Activated CD8-positive, alpha-beta memory T cell treated with anti-CD3 and anti-CD28 coated beads, Interleukin-2, amount 50 U/mL, for 48 hours (primary cell): ENCODE data around the gene MAP3K7.
"Not testable (repeated sequence)": the region's sequence is repeated elsewhere in the genome, so short reads cannot be mapped to it uniquely, and the experiment has no call there.

ENCODE experiments used
- DNase-seq: peaks from one replicate; pipeline ENCODE4 v3.0.0-alpha.2; 2020

The MAP3K7 gene

DNA sequence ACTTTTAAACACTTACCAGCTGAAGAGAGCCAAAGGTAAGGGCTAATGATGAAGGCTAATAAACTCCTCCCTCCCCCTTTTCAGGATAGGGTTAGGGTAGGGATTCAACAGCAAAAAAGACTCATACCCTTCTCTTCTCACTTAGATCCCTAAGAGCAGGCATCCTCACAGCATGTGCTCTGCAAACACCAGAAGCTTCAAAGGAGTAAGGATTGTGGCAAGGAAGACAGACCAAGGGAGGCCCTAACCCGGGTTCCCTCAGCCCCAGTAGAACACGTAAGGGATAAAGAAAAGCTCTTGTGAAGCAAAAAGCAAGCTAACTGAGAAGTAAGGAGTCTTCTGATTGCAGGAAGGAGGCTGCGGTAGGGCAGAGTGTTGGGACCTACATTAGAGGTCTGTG, 11.6 kb downstream of the MAP3K7 start:
- DNase-seq: no peak

DNA sequence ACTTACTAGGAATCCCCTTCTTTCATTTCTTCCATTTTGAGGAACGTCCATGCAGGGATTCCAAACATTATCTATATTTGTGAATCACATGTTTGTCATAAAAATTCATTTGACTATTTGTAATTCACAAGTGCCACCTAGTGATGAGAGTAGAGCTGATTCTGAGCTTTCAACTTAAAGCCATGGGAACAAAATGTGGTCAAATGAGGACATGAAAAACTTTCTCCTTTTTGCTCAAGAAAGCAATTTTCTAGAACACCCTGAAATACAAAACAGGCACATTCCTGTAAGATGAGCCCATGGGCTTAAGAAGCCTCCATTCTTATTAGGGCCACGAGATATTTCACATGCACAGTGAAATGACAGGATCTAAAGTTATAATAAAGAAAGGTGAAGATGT, 12.3 kb downstream of the MAP3K7 start:
- DNase-seq: no peak

DNA sequence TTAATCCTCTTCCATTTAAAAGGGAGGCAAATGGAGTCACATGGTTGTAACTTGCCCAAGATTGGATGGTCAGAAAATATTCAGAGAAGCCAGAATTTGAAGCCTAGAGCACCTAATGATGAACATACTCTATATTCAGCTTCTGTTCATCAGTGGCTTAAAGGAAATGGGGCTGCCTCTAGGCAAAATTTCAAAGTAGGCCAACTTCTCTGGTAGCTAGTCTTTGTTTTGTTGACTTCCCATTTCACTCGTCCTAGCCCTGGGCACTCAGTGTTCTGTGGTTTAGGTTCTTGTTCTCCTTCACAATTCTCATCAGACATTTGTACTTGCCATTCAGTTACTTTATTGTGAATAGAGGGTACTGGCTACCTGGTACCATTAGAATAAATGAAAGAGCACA, 13.2 kb downstream of the MAP3K7 start:
- no peak for DNase-seq

DNA sequence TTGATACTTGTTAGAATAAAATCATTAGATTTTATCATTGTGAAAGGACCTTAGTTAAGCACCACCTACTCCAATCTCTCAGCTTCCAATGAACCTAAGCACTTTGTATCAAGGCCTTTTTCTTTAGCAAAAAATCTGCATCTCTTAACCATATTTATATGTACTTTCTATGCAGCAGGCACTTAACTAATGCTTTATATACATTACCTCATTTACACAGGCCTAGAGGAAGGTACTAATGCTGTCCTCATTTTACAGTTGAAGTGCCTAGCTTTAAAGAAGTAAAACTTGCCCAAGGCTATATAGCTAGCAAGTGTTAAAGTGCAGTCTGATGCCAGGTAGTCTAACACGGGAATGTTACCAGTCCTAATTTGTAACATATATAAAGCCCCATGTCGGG, 14.0 kb downstream of the MAP3K7 start:
- no peak for DNase-seq

DNA sequence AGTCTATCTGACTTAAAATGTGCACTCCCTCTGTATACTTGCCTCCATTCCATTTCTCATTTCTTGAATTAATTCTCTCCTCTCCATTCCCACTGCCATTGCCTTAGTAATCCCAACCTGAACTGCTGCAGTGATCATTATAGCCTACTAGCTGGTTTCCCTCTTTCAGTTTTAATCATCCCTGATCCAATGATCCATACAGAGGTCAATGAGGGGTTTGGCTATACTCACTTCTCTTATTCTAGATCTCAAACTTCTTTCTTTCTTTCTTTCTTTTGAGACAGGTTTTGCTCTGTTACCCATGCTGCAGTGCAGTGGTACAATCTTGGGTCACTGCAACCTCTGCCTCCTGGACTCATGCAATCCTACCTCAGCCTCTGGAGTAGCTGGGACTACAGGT, 17.6 kb downstream of the MAP3K7 start:
- DNase-seq: no peak

DNA sequence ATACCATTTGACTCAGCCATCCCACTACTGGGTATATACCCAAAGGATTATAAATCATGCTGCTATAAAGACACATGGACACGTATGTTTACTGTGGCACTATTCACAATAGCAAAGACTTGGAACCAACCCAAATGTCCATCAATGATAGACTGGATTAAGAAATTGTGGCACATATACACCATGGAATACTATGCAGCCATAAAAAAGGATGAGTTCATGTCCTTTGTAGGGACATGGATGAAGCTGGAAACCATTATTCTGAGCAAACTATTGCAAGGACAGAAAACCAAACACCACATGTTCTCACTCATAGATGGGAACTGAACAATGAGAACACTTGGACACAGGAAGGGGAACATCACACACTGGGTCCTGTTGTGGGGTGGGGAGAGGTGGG, 19.2 kb downstream of the MAP3K7 start:
- not testable (repeated sequence) for DNase-seq

DNA sequence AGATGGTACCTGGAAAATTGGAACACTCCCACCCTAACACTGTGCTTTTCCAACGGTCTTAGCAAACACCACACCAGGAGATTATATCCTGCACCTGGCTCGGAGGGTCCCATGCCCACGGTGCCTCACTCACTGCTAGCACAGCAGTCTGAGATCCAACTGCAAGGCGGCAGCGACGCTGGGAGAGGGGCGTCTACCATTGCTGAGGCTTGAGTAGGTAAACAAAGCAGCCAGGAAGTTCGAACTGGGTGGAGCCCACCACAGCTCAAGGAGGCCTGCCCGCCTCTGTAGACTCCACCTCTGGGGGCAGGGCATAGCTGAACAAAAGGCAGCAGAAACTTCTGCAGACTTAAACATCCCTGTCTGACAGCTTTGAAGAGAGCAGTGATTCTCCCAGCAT, 24.5 kb downstream of the MAP3K7 start:
- not testable (repeated sequence) for DNase-seq

DNA sequence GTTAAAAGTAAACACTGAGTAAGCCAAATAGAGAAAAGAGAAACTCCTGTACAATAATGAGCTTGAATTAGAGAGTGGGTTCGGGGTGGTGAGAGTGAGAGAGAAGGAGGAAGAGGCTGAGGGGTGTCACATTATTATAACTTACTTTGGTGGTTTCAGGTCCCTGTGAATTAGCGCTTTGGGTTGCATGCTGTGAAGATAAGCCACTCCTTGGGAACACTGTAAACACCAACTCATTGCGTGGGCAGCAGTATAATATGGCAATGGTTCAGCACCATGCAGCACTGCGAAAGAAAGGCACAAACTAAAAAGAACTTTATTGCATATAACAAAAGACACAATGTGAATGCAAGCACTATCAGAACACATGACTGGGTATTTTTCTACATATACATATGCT, 26.9 kb downstream of the MAP3K7 start:
- DNase-seq: no peak

DNA sequence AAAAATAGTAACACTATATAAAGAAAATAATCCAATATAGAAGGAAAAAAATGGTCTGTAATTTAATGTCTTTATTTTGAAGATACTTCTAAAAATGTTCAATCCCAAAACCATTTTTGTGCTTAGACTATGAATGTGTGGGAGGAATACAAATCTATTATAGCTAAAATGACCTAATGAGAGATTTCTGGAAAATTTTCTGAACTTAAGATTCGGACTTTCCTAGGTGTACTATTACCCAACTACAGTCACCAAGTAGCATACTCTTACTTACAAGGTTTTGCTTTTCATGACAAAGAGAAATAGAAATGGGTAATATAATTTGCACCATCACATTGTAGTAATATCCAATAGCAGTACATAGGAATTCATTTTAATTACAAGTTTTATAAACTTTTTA, 29.9 kb downstream of the MAP3K7 start:
- DNase-seq: no peak

DNA sequence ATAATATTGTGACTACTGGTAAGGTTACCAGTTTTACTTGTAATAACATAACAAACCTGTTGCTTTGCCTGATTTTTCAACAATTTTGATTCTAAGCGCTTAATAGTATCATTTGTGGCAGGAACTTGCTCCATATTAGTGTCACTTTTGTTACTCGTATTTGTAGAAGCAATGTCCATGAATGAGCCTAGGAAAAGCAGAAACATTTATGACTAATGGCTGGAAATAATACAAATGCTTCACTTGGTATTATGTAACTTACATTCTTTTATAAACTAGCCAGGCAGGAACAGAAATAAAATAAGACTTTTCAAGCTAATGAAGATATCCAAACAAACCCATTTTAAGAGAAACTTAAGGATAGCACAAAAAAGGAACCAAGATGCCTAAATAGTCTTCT, 38.9 kb downstream of the MAP3K7 start:
- DNase-seq: no peak

DNA sequence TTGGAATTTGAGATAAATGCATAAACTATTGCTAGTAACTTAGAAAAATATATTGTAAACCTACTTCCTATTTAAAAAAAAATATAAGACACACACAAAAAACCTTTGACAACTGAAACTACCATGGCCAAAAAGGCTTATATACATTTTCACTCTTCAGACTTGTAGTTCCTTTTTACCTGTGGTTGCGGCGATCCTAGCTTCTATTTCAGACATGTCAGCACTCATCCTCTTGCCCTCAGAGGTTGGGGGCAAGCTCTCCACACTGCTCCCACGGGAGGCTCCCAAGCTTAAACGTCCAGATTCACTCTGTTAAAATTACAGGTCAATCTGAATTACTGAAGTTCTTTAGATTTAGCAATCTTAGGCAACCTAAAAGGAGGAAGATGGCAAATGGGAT, 39.8 kb downstream of the MAP3K7 start:
- no peak for DNase-seq

DNA sequence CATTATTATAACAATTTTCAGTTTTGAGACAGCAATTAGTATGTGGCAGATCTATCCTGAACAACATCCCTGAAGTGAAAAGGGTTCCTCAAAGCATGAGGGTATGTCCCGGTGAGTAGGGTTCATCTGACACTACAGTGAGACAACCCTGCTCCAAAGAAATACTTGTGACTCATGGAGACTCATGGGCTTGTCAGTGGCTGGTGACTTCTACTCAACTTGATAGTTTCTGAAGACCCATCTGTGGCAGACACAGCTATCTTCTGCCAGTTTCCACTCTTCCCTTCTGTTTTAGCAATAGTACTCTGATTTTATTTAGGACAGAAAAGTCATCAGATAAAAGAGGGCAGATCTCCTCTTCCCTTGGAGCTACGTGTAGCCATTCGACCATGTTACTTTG, 41.4 kb downstream of the MAP3K7 start:
- DNase-seq: no peak

DNA sequence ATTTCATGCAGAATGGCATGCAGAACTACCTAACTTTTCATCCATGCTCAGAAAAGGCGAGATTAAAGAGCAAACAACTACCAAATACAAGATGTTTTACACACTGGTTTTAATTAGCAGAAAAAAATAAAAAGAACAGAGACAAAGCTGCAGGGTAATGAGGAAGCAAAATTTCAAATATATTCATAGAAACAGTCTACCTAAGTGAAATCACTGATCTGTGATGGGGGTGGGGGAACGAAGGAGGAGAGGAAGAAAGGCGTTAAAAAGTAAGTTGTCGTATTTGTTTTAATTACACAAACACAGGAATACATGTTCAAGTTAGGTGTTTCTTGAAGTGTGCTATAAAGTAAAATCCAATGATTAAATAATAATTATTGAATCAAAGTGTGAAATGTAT, 42.1 kb downstream of the MAP3K7 start:
- no peak for DNase-seq

DNA sequence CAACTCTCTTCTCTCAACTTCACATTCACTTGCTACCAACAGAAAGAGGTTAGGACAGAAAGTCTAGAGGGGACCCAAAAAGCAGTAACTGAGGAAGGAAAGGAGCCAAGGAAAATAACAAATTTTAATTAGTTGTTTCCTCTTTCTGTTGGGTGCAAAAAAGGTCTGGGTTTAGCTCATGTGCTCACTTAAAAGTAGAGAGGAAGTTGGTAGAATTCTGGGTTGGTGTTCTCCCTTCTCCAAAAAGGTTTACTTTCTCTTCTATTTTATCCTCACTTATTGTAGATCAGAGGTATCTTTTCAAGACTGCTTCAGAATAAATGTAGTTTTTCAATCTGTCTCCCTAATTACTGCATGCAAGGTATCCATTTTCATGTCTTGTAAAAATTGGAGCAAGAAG, 42.8 kb downstream of the MAP3K7 start:
- DNase-seq: no peak

DNA sequence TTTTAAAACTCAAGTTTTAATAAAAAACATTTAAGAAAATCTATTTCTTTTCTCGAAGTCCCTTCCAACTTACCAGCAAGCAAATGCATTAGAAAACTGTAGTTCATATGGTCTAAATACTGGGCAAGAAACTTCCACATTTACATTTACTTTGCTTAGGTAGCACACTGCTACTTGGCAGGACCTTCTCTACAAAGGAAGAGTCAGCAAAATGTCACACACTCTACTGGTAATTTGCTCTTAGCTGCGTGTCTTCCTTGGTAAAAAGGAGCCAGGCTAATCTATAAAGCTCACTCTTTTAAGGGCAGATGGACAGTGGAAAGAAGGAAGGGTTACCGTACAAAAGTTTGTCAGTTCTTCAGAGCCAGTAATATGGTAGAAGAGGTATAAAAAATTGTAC, 45.7 kb downstream of the MAP3K7 start:
- DNase-seq: no peak

DNA sequence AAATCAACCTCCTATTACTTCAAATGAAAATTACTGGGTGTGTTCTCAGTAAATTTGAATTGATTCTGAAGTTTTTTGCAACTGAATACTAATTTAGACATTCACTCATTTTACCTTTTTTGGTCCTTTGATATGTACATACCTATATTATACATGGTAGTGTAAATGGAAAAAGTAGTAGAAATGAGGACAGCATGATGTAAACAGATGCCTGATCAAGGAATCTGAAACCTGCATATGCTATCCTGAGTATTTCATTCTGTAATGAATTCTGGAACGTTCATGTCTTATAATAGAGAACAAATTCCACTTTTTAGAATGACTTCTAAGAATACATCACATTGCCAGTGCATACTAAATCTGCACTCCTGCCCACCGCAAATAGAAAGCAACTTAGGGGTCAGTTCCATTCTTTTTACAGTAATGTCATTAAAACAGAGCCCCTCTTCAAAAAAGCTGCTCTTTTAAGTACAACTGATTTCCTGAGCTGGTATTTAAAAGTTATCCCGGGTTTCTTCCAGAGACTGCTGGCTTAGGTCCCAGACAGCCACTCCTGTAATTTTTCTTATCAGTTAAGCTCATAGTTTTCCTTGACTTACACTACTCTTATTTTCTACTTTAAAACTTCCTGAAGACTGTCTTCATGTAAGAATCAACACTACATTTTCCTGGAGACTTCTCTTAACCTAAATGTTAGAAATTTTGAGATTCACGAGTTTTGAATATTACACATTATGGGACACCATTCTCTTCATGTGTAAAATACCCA, 48.4 kb downstream of the MAP3K7 start:
- no peak for DNase-seq

DNA sequence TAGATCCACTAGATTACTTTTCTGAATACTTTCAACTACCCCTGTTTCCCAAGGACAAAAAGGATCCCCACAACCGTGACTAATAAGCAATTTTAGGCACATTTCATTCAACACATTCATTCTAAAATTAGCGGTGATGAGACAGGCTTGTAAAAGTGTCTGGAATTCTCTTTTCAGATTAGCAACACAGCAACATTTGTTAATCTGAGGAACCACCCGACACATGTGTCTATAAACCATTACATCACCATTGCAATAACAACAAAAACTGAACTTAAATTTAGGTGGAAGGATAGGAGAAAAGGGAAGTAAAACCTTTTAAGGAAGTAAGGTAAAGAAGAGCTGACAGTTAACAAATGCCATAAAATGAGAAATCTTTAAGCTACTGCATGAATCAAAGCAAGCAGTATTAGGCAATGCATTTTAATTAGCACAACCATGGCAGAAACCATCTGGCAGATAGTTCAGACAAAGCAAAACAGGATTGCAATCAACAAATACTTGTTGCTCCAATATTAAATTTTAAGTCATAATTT, 49.1 kb downstream of the MAP3K7 start:
- no peak for DNase-seq

DNA sequence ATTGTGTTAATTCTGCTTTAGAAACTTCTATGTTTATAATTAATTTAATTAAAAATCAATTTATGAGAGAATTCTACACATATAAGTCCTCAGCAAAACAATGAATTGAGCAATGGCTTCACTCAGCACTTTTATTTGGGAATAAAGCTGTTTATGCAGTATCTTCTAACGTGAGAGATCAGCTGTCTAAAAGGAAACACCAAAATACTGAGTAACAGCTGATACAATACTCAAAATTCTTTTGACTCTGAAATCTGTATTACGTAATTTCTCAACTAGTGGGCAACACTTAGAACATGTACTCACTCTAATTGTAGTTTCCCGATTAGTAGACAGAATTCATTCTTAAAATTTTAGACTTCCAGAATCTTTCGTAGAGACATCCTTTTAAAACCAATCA, 49.8 kb downstream of the MAP3K7 start:
- DNase-seq: no peak

DNA sequence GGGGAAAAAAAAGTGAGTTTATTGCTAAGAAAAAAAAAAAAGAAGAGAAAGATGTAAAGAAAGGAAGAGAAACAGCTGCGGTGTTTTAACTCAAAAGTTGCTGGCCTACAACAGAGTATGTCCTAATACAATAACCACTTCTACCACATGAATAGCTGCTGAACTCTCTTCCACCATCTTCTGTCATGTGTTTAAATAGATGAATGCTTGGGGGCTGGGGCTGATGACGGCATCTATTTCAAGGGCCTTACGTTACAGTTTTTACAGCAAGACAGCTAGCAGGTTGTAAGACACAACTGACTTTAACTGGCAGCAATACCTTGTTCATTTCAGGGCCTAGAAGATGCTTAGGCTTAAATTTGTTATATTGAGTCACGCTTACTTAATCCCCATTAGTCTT, 50.4 kb downstream of the MAP3K7 start:
- DNase-seq: no peak

DNA sequence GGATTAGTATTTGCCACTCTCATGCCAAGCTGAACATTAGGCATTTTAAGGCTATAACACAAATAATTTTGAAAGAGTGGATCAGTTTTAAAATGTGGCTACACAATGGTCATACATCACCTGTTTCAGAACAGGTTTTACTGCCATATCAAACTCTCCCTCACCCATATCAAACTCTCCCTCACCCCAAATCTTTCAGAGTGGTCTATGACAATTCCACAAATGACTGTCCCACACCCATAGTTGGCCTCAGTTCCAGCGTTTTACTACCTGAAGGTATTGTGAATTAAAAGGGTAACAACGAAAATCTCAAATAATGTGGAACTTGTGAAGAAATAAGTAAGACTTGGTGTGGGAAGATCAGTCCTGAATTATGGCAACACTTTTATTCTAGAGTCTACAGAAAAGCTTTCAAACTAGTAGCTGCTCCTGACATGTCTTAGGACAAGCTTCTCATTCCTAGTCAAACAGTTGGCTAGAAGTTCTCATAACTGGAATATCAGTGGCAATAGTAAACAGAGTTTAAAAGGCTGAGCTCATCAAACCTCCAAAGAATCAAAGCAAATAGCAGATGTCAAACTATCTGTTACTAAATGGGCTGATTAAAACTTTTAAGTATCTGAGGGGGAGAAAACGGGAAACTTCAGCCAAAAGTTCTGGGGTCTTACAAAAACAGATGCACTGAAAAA, 52.4 kb downstream of the MAP3K7 start:
- DNase-seq: no peak

DNA sequence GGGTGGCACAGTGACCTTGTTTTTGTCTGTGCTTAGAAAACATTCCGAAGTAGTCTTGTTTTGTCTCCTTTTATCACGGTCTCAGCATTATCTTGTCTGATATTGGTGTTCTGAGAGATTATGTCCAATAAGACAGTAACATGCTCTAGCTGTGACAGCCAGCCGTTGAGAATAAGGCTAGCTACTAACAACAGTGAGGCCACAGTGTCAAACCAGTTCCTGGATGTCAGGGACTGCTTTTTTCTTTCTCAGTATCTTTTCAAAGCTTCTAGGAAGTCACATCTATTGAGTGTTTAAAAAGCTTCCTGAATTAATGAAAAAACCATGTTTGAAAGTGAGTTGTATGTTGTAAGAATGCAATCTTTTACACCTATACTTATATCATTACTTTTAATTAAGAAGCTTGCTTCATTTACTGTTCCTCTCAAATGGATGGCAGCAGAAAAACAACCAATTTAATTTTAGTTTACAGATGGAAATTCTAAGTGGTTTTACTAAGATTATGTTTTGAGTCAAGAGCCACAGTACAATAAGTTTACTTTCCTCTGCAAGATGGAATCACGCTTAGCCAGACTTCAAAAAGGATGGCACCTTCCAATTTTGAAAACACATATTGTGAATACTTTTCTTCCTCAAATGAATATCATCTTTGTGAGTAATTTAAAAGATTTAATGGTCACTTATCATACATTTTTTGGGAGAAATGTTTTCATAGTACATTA, 53.1 kb downstream of the MAP3K7 start:
- no peak for DNase-seq

DNA sequence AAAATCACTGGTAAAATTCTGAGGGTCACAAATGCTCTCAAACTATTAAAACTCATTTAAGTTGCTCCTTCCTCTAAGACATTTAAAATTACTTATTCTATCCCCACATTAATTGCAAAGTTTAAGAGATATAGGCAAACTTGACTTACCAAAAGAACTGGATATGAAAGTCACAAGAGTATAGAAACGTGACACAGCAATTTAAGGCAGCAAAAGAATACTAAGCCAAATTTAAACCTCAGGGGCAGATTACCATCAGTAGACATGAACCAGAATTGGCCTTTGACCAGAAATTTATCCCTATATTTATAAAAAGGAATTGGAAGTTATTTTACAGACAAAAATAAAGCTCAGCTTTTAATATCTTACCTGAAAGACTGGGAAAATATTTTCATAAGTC, 56.0 kb downstream of the MAP3K7 start:
- DNase-seq: no peak

DNA sequence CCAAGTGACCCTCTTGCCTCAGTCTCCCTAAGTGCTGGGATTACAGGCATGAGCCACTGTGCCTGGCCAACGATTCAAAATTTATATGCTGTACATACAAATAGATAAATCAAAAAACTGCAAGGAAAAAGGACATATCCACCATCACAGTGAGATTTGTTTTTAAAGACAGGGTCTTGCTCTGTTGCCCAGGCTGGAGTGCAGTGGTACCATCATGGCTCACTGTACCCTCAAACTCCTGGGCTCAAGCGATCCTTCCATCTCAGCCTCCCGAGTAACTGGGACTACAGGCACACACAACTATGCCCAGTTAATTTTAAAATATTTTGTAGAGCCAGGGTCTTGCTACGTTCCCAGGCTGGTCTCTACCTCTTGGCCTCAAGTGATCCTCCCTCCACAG, 61.5 kb downstream of the MAP3K7 start:
- DNase-seq: no peak

DNA sequence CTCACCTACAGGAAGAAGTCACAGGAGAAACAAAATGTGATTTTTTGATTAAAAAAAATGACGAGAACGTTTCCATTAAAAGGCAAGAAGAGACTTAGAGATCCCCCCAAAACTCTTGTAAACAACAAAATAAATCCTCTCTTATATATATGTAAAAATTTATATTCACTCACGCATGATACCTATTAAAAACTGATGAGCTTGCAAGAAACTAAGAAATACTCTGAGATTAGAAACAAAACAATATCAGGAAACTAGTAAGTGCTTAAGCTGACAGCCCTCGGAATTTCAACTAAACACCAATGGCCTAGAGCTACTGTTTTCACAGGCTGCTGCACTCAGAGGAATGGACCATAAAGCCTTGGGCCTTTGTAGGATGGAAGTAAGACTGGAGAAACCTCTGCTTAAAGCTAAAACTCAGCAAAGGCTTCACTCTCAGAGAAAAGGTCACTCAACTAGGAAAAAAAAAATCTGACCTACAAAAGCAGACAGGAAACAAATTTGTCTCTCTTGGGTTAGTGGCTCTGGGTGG, 63.0 kb downstream of the MAP3K7 start:
- no peak for DNase-seq
